Cardiac ventricle fibroblast (primary cell): ENCODE results near the gene CETN2. TPM values are rescaled to one million over a fixed set of nuclear protein-coding genes. Genes with fewer than 3 reads are reported as not detected.

ENCODE experiments used
- total RNA-seq: library from RNA; depleted of rRNA; stranded (reverse); fragments of >200 nt; gene quantifications from 2 replicates; pipeline ENCODE4 v1.2.3, GENCODE V29; 2015

Gene CETN2
- total RNA-seq = 26.8 and 31.7 TPM in 2 replicates

DNA sequence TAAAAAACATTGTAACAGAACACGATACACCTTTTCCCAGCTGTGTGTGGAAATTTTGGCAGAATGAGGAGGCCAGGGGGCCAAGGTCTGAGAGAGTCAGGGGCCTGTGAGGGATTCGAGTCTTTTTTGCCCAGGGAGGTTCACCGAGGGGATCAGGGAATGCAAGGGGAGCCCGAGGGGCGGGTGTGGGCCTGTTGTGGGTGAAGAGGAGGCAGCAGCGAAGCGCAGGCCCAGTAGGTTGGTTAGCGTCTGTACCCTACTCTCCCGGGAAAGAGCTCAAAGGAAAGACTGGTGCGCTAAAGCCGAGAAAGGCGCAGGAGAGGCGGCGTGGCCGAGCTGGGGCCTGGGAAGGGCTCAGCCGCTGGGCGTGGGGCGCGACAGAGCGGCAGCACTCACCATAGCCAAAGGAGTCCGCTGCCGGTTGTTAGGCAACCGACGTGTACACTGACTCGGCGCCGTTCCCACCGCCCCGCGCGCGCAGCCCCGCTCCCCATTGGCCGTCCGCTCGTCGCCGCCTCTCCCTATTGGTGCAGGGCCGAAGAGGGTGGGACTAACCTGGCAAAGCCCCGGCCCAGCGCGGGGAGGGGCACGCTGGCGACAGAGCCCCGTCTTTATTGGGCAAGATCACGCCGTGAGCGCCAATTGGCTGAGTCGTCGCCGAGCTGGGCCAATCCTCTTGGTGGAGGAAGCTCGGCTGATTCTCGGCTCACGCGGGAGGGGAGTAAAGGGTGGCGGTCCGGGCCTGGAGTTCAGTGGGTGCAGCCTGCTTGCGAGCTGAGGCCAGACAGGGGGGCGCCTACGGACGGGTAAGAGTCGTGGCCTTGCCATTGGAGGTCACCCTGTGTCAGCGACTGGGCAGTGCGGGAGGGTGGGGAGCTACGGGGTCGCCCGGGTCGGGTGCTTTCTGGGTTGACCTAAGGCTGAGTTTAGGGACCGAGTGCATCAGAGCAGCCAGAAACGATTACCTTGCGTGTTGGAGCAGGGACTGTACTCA is at the start of gene CETN2, which contains the start of gene NSDHL:
Gene CETN2, minus strand, starts transcription at position 446 of the 994 bp plus-strand sequence. Its CDS starts 47 bp downstream, at position 399.
Gene NSDHL, plus strand, starts transcription at position 752 of the 994 bp plus-strand sequence. CDS start 15,262 bp downstream, outside the sequence.

Other genes with a start within 250 kb of the CETN2 start
- not detected in 2 replicates for gene GABRQ, start 192.9 kb downstream of the CETN2 start, total RNA-seq
- gene MAGEA3, start 132.0 kb downstream of the CETN2 start, total RNA-seq = not detected in 2 replicates
- gene CSAG2, start 121.5 kb downstream of the CETN2 start, total RNA-seq = not detected in 2 replicates
- gene MAGEA2B, start 116.1 kb downstream of the CETN2 start, total RNA-seq = not detected in 2 replicates
- not detected in 2 replicates for gene CSAG1, start 97.0 kb downstream of the CETN2 start, total RNA-seq
- not detected in 2 replicates for gene MAGEA12, start 97.0 kb downstream of the CETN2 start, total RNA-seq
- gene MAGEA2, start 76.9 kb downstream of the CETN2 start, total RNA-seq = not detected in 2 replicates
- gene CSAG3, start 71.5 kb downstream of the CETN2 start, total RNA-seq = not detected in 2 replicates
- gene MAGEA6, start 61.1 kb downstream of the CETN2 start, total RNA-seq = not detected in 2 replicates
- 18.3 and 20.3 TPM in 2 replicates for gene NSDHL, start 306 bp upstream of the CETN2 start, total RNA-seq
- 1.6 and 2.2 TPM in 2 replicates for gene ZNF185, start 67.3 kb upstream of the CETN2 start, total RNA-seq
- gene PNMA5, start 163.4 kb upstream of the CETN2 start, total RNA-seq = not detected in 2 replicates
- not detected in 2 replicates for gene PNMA3, start 225.7 kb upstream of the CETN2 start, total RNA-seq
- 0.69 TPM in 1 of 2 replicates, not detected in the other for gene PNMA6A, start 241.7 kb upstream of the CETN2 start, total RNA-seq